Esophagus (tissue), 2 donors: ENCODE results near the gene TRAF3. TPM values are rescaled to one million over a fixed set of nuclear protein-coding genes. Genes with fewer than 3 reads are reported as not detected.

ENCODE experiments used
- H3K27ac ChIP-seq, 2 donors: one replicate each; pipeline ENCODE4 v1.5.1; 2013; ENCODE audit warnings: low read depth in 2 of 2, mild to moderate bottlenecking in 2 of 2, inconsistent platforms in 1 of 2, low read length in 1 of 2, moderate library complexity in 1 of 2
- H3K27me3 ChIP-seq, 2 donors: one replicate each; pipeline ENCODE4 v1.6.1; 2013; ENCODE audit warnings: low read length in 2 of 2, control low read depth in 1 of 2, mild to moderate bottlenecking in 1 of 2; ENCODE audit not compliant: insufficient read depth in 2 of 2, control insufficient read depth in 1 of 2
- H3K36me3 ChIP-seq, 2 donors: one replicate each; pipeline ENCODE4 v1.6.1; 2013; ENCODE audit warnings: low read length in 1 of 2; ENCODE audit not compliant: control insufficient read depth in 2 of 2, insufficient read depth in 2 of 2
- H3K4me1 ChIP-seq, 2 donors: one replicate each; pipeline ENCODE4 v1.6.1; 2013; ENCODE audit warnings: low read length in 1 of 2; ENCODE audit not compliant: control insufficient read depth in 2 of 2, insufficient read depth in 2 of 2
- H3K4me3 ChIP-seq, 2 donors: one replicate each; pipeline ENCODE4 v1.5.1; 2013; ENCODE audit warnings: low read length in 2 of 2, mild to moderate bottlenecking in 2 of 2, low read depth in 1 of 2, moderate library complexity in 1 of 2
- H3K9me3 ChIP-seq, 2 donors: one replicate each; pipeline ENCODE4 v1.6.1; 2013; ENCODE audit warnings: mild to moderate bottlenecking in 2 of 2, low read depth in 1 of 2, low read length in 1 of 2, moderate library complexity in 1 of 2; ENCODE audit not compliant: control insufficient read depth in 2 of 2, insufficient read depth in 1 of 2
- WGBS, 2 donors: extraction: QIAGEN DNeasy Blood & Tissue Kit; methylation state at CpG; one replicate each; pipeline ENCODE4 v1.1.7; 2013; 5-methylcytosine and 5-hydroxymethylcytosine counted together
- polyA plus RNA-seq, 2 donors: library from polyadenylated mRNA; stranded (reverse); fragments of 200-250 nt; gene quantifications; one replicate each; pipeline ENCODE4 v1.2.3, GENCODE V29; 2013
- donor health status: healthy with polysubstance abuse.
- donor health status: Bipolar disorder and iron deficiency.

TRAF3 gene
- polyA plus RNA-seq, 2 donors: 3.8 to 4.9 TPM

DNA sequence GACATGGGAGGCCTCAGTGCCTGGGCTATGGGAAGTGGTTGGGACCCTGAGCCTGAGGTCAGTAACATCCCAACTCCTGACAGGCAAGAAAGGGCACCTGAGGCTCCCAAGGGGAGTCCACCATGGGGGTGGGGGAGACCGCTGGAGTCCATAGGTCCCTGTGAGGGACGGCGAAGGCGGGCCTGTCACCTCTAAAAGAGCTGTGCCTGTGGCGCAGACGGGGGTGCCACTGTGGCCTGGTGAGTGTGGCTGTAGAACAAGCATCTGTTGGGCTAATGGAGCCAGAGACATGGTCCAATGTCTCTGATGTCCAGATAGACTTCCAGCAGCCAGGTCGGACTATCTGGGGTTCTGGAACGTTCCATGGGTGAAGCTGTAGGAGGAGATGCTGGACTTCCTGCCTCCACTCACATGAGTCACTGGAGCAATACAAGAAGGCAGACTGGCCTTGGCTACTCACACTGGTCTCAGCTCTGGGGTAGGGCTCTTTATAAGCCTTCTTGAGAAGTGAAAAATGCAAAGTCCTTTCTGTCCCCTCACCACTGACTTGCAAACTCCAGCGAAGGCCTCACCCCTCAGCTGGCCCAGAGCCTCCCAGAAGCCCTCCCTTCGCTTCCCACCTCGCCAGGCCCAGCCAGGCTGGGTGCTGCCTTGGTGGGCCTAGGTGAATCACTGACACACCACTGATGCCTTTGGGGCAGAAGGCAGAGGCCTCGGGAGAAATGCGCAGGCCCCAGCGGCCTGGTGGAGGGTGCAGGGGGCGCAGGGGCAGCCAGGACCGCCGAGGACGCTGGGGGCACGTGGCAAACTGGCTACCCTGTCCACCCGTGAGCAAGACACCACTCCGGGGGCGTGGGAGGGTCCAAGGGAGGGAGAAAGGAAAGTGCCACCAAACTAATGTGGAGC, 1.1 kb upstream of the TRAF3 start:
- H3K4me3 ChIP-seq: peak overlapping the region in 1 of 2 donors; percentile 32
- no peaks in the 10 kb centered on the region for H3K36me3 ChIP-seq
- H3K9me3 ChIP-seq: no peaks in the 10 kb centered on the region
- peak overlapping the region; percentile 78 to 79 for H3K27ac ChIP-seq
- H3K4me1 ChIP-seq: peaks cover 1 to 6% of the 10 kb centered on the region in 2 donors
- H3K27me3 ChIP-seq: no peaks in the 10 kb centered on the region
- WGBS, 2 donors: 81 to 84% methylated on average over 22 of the region's 22 CpGs

DNA sequence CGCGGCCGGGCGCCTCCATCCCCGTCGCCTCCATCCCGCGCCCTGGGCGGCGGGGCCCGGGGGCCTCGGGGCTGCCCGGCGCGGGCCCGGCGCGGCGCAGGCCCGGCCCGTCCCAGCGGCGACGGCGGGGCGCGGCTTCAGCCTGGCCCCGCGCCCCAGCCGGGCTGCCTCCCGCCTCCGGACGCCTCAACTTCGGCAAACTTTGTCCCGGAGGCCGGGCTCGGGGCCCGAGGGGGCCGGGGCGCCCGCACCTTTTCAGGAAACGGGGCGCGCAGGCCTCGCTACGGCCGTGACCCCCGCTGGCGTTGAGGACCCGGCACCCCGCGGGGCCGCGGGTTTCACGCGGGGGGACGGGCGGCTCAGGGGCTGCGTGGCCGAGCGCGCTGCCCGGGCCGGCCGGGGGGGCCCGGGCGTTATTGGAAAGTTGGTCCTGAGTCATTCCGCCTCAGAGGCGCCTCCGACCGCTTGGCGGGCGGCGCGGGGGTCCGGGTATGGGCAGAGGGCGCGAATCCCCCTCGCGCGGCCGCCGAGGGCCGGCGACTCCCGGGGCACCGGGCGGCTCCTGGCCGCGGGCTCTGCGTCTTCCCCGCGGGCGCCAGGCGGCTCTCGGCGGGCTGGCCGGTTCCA, 575 bp downstream of the TRAF3 start:
- H3K4me3 ChIP-seq: peak overlapping the region; percentile 69 to 91
- WGBS, 2 donors: 0 to 1% methylated on average over 60 to 98 of the region's 98 CpGs
- H3K4me1 ChIP-seq: peaks cover 3 to 6% of the 10 kb centered on the region in 2 donors
- no peaks in the 10 kb centered on the region for H3K36me3 ChIP-seq
- no peaks in the 10 kb centered on the region for H3K9me3 ChIP-seq
- peak overlapping the region; percentile 78 to 85 for H3K27ac ChIP-seq
- H3K27me3 ChIP-seq: no peaks in the 10 kb centered on the region

DNA sequence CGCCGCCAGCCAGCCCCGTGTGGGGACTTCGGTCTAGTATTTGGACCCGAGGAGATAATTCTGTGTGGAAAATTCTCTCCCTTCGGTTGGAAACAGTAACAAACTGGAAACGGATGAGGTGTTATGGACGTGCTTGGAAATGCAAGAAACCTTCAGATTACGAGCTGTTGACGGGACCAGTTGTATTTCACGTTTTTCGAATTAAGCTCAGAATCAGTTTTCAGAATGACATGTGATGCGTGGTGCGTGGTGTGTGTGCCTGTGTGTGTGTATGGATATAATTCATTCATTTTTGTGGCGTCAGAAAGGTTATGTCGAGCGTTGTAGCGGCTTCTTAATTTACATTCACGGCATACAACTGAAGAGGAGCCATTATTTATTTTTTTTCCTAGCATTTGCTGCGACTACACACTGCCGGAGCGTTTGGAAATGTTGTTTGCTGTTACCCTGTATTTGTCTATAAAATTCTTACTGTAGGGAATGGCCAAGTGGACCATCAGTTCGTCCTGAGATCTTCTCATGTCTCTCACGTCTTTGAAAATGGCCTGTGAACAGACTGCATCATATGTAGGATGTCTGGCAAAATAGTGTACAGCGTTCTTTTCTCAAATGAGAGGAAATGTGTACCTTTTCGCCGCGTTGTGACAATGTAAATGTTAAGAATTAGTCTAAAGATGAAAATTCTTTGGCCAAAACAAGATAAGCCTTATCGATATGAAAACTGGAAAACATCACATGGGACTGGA, 1.3 kb downstream of the TRAF3 start:
- WGBS, 2 donors: 5 to 7% methylated on average over 29 of the region's 29 CpGs
- H3K4me3 ChIP-seq: peak overlapping the region; percentile 69 to 91
- H3K4me1 ChIP-seq: peaks cover 3 to 6% of the 10 kb centered on the region in 2 donors
- H3K36me3 ChIP-seq: no peaks in the 10 kb centered on the region
- peak overlapping the region; percentile 78 to 85 for H3K27ac ChIP-seq
- no peaks in the 10 kb centered on the region for H3K9me3 ChIP-seq
- H3K27me3 ChIP-seq: no peaks in the 10 kb centered on the region

DNA sequence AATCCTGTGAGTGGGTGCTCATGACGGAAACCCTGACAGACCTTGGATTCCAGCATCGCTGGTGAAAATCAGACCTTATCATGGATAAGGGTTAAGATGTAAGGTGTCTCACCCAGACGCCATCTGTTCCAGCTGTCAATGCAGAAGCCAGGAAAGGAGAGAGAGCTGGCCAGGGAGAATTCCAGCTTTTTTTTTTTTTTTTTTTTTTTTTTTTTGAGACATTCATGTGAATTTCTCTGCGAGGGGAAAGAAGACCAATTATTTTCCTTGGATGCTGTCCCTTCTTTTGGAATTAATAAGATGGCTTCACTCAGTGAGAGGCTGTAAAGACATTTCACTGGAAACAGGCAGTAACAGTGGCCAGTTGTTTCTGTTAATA, 1.8 kb downstream of the TRAF3 start:
- WGBS, 2 donors: 39 to 40% methylated on average over 4 of the region's 4 CpGs
- no peaks in the 10 kb centered on the region for H3K36me3 ChIP-seq
- no peak overlapping the region for H3K4me3 ChIP-seq
- no peaks in the 10 kb centered on the region for H3K9me3 ChIP-seq
- H3K4me1 ChIP-seq: peaks cover 3 to 6% of the 10 kb centered on the region in 2 donors
- no peaks in the 10 kb centered on the region for H3K27me3 ChIP-seq
- H3K27ac ChIP-seq: no peak overlapping the region

DNA sequence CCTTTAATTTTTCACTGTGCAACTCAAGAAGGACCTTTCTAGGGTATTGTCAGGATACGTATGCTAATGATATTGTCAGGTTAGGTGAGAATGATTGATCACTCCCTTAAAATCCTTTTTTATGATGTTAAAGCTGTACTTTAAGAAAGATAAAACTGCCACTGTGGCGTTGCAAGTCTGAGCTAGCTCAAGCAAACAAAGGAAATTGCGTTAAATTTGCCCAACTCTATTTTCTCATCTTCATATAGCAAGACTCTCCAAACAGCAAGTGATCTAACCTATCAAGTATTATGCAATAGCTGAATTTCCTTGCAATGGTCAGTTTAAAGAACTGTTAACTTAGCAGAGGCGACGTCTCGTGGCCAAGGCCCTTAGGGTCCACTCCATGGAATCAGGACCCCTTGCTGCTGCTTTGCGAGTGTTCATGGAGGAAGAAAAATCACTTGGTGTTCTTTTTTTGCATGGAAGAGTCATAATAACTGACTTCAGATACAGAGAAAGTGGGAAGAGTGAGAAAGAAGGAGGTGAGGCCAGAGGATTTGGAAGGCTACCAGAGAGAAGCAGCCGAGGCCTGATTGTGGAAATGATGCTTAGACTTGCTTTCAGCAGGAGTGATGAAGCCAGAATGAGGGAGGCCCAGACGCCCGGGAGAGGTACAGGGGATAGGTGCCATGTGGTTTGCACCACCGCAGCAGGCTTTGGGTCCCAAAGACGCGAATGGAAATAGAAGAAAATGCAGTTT, 2.5 kb downstream of the TRAF3 start:
- Histone ChIP-seq H3K36me3 (no peaks in the 10 kb centered on the region), H3K9me3 (no peaks in the 10 kb centered on the region), H3K27me3 (no peaks in the 10 kb centered on the region), H3K4me1 (peaks cover 3 to 4% of the 10 kb centered on the region in 2 donors), H3K4me3 (no peak overlapping the region), H3K27ac (no peak overlapping the region)
- WGBS, 2 donors: 66 to 69% methylated on average over 13 of the region's 13 CpGs

DNA sequence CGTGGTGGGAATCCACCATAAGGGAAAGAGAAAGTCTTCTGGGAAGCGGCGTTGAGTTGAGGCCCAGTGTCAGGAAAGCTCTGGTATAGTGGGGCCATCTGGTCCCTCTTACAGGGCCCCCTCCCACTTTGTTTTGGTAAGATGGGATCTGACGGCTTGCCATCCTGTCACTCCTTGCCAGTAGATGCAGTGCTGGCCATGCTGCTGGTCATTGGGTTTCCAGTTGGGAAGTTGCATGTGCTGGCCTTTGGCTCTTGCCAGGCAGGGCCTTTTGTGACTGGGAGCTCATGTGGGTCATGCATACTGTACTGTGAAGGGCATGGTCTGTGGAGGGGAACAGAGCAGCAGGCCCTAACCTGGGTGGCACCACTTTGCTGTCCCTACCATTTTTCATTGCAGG, 3.8 kb downstream of the TRAF3 start:
- no peak overlapping the region for H3K27ac ChIP-seq
- 95 to 96% methylated on average over 4 of the region's 4 CpGs for WGBS, 2 donors
- H3K4me1 ChIP-seq: peaks cover 3% of the 10 kb centered on the region in 2 donors
- H3K9me3 ChIP-seq: no peaks in the 10 kb centered on the region
- H3K4me3 ChIP-seq: no peak overlapping the region
- H3K36me3 ChIP-seq: no peaks in the 10 kb centered on the region
- H3K27me3 ChIP-seq: no peaks in the 10 kb centered on the region

DNA sequence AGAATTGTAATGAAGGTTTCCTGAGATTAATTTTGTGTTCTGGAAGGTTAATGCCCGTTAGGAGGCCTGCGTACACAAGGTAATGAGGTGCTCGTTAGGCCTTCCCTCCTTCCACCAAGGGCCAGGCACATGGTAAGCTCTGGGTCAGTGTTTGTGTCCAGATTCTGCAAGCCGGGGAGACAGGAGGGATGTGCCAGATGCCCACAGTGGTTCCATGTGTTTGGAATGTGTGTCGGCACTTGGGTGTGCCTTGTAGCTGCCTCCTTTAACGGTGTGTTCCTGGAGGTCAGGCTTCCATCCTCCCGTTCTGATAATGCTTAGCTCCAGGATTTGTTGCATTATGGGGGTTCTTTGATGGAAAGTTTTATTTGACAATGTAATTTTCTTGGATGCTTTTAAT, 5.7 kb downstream of the TRAF3 start:
- Histone ChIP-seq H3K9me3 (no peaks in the 10 kb centered on the region), H3K27me3 (no peaks in the 10 kb centered on the region), H3K4me1 (peaks cover 0 to 3% of the 10 kb centered on the region in 2 donors), H3K36me3 (no peaks in the 10 kb centered on the region), H3K4me3 (no peak overlapping the region), H3K27ac (no peak overlapping the region)
- 89 to 92% methylated on average over 7 of the region's 7 CpGs for WGBS, 2 donors

DNA sequence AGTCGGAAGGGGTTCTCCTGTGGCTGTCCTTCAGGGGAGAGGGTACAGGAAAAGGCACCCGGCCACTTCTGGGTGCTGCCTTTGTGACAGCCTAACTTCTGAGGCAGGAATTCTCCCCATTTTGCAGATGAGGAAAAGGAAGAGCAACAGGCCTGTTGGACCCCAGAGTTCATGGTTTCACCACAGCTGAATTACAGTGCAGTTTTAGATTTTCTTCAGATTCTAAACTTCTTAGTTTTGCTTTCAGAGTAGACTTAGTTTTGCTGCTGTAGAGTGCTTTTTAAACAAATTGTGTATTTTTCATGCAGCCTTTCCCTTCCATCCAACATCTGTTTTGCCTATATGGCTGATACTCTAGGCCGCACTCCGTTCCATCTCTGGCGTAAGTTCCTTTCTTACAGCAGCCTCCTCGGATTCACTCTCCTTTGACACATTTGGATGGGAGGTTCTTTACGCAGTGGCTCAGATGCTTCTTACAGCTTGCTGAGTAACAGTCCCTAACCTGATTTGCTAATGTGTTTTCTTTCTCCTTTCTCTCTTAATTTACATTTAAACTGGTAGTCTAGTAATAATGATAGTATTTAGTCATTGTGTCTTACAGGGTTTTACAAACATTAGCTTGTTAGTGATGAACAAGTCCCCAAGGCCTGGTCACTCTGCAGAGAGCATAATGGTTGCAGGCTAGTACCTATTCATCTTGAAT, 7.8 kb downstream of the TRAF3 start:
- H3K9me3 ChIP-seq: no peaks in the 10 kb centered on the region
- H3K36me3 ChIP-seq: no peaks in the 10 kb centered on the region
- no peaks in the 10 kb centered on the region for H3K27me3 ChIP-seq
- peaks cover 0 to 3% of the 10 kb centered on the region in 2 donors for H3K4me1 ChIP-seq
- H3K27ac ChIP-seq: no peak overlapping the region
- H3K4me3 ChIP-seq: no peak overlapping the region
- WGBS, 2 donors: 76 to 79% methylated on average over 7 of the region's 7 CpGs
